HepG2 (cell line): Measurements from ENCODE around the gene RRAGB. TPM values are rescaled to one million over a fixed set of nuclear protein-coding genes. Genes with fewer than 3 reads are reported as not detected.
A peak's percentile ranks its signal among the peaks of the same experiment; 100 is the strongest.

Experiments used
- ATAC-seq: fragments of 200-7000 bp; cut with Tn5 transposase; 3 replicates; pipeline ENCODE4 v1.9.1; 2020; ENCODE audit warnings: mild to moderate bottlenecking, moderate library complexity
- BruUV-seq: library from RNA; stranded (reverse); fragments of 400-500 nt; replicated peaks from 2 replicates; lab custom pipeline; 2021; lab: Mats Ljungman, UMichigan
- CTCF ChIA-PET: fragments of 300-600 bp; formaldehyde crosslinking; extraction: SDS; loops from one replicate; lab custom pipeline; 2021; ENCODE audit warnings: low total read pairs, inconsistent platforms, low intra/inter-chr PET ratio; lab: Yijun Ruan, JAX
- POLR2A ChIA-PET: fragments of 350-600 bp; sonication (Branson Sonifier 250); formaldehyde crosslinking; loops from one replicate; lab custom pipeline; 2020; ENCODE audit warnings: antibody characterized with exemption, inconsistent platforms; lab: Yijun Ruan, JAX
- DNase-seq: peaks from one replicate; pipeline ENCODE4 v3.0.0-alpha.2; 2015; ENCODE audit warnings: low spot score
- FAIRE-seq: peaks from 3 replicates; lab custom pipeline; 2011; peaks lifted over from hg19 to GRCh38; lab: Jason Lieb, UNC
- H2AFZ ChIP-seq: one replicate; pipeline ENCODE4 v1.6.1; 2011; ENCODE audit warnings: low read length, inconsistent platforms
- H3K27ac ChIP-seq: fragments of 300-600 bp; 3 replicates; pipeline ENCODE4 v1.8.0; 2011; ENCODE audit warnings: mixed run types, mild to moderate bottlenecking, mixed read lengths, low read length, inconsistent platforms; ENCODE audit not compliant: insufficient read depth; ENCODE audit errors: extremely low read length
- H3K27me3 ChIP-seq, 2 experiments: fragments of 200-600 bp in 1 of 2; 2 replicates in 1 of 2; 3 replicates in 1 of 2; pipeline versions ENCODE4 v1.6.0 to v1.8.0; 2011; ENCODE audit warnings: low read length in 2 of 2, mild to moderate bottlenecking in 2 of 2, moderate library complexity in 2 of 2, inconsistent platforms in 1 of 2; ENCODE audit not compliant: insufficient read depth in 2 of 2, control insufficient read depth in 1 of 2
- H3K36me3 ChIP-seq, 2 experiments: fragments of 200-600 bp in 1 of 2; replicated peaks in 1 of 2; 2 replicates in 1 of 2; 3 replicates in 1 of 2; pipeline versions ENCODE4 v1.5.1 to v1.8.0; 2011; ENCODE audit warnings: low read length in 2 of 2, inconsistent platforms in 1 of 2; ENCODE audit not compliant: insufficient read depth in 2 of 2, control insufficient read depth in 1 of 2
- H3K4me1 ChIP-seq: 2 replicates; pipeline ENCODE4 v1.5.1; 2012; ENCODE audit warnings: low read length, inconsistent platforms; ENCODE audit not compliant: insufficient read depth
- H3K4me2 ChIP-seq: 2 replicates; pipeline ENCODE4 v1.6.0; 2011; ENCODE audit warnings: low read depth, low read length, inconsistent platforms
- H3K4me3 ChIP-seq, 3 experiments: fragments of 200-600 bp in 1 of 3; sonication (generic), shearing (Covaris generic) in 1 of 3; replicated peaks in 1 of 3; 2 replicates each; pipeline ENCODE4 v1.5.1; 2011 to 2016; ENCODE audit warnings: low read length in 3 of 3, inconsistent platforms in 2 of 3, low read depth in 2 of 3, mild to moderate bottlenecking in 2 of 3, control low read depth in 1 of 3, mixed read lengths in 1 of 3; ENCODE audit not compliant: insufficient read depth in 1 of 3
- H3K79me2 ChIP-seq: one replicate; pipeline ENCODE4 v1.6.1; 2011; ENCODE audit warnings: low read length, inconsistent platforms; ENCODE audit not compliant: insufficient read depth
- H3K9ac ChIP-seq: 2 replicates; pipeline ENCODE4 v1.6.0; 2011; ENCODE audit warnings: mild to moderate bottlenecking, low read depth, low read length, inconsistent platforms; ENCODE audit not compliant: insufficient read depth
- H3K9me3 ChIP-seq: 2 replicates; pipeline ENCODE4 v1.5.1; 2012; ENCODE audit warnings: mild to moderate bottlenecking, low read length
- H4K20me1 ChIP-seq: 2 replicates; pipeline ENCODE4 v1.6.0; 2011; ENCODE audit warnings: inconsistent platforms, mild to moderate bottlenecking, low read length, moderate library complexity; ENCODE audit not compliant: insufficient read depth
- AFF4 ChIP-seq: sonication (generic); formaldehyde crosslinking; IDR thresholded peaks from 2 replicates; pipeline ENCODE4 v1.4.0; 2020; ENCODE audit warnings: missing genetic modification reagents
- CTCF ChIP-seq: sonication (generic); formaldehyde crosslinking; IDR thresholded peaks from 2 replicates; pipeline ENCODE4 v1.5.0; 2020; ENCODE audit warnings: mild to moderate bottlenecking, missing genetic modification reagents, moderate library complexity
- HDAC1 ChIP-seq: sonication (generic); formaldehyde crosslinking; IDR thresholded peaks from 2 replicates; pipeline ENCODE4 v1.5.1; 2020; ENCODE audit warnings: mild to moderate bottlenecking, missing genetic modification reagents
- MAF1 ChIP-seq: sonication (generic); formaldehyde crosslinking; IDR thresholded peaks from 2 replicates; pipeline ENCODE4 v1.5.0; 2020; ENCODE audit warnings: missing genetic modification reagents, borderline replicate concordance
- SOX6 ChIP-seq, 2 experiments: fragments of 450-650 bp in 1 of 2; sonication (generic) in 1 of 2; formaldehyde crosslinking in 1 of 2; IDR thresholded peaks; 2 replicates each; pipeline versions ENCODE4 v1.4.0 to v1.6.1; 2017 to 2020; ENCODE audit warnings: antibody characterized with exemption in 1 of 2, mild to moderate bottlenecking in 1 of 2, missing genetic modification reagents in 1 of 2
- ZNF549 ChIP-seq: sonication (generic); formaldehyde crosslinking; IDR thresholded peaks from 2 replicates; pipeline ENCODE4 v1.5.0; 2020; ENCODE audit warnings: missing genetic modification reagents
- WGBS: methylation state at CpG from one replicate; pipeline ENCODE4 v1.1.6; 2017; ENCODE audit warnings: low lambda C conversion rate; 5-methylcytosine and 5-hydroxymethylcytosine counted together
- in situ Hi-C: cut with HindIII; loops from 2 replicates; pipeline ENCODE4 v1.10.0; 2017; ENCODE audit warnings: low pct_unique_long_range_greater_than_20kb; ENCODE audit not compliant: extremely low pct_ligation_motif_present
- intact Hi-C: fragments of 100-400 bp; cut with micrococcal nuclease; formaldehyde crosslinking; loops from one replicate; pipeline ENCODE4 v1.10.0; 2022; ENCODE audit not compliant: unreplicated experiment
- polyA plus RNA-seq, 8 experiments: library from polyadenylated mRNA; depleted of rRNA in 3 of 8; stranded (reverse) in 7 of 8; unstranded in 1 of 8; fragments of >200 nt; fragmentation: Illumina TruSeq in 4 of 8; extraction: Trizol in 4 of 8; gene quantifications; 2 replicates each; pipeline versions ENCODE4 v1.2.1 to v1.2.3, GENCODE V29; 2011 to 2016; ENCODE audit warnings: low read depth in 4 of 8, missing spikeins in 1 of 8, mixed read lengths in 1 of 8; ENCODE audit not compliant: insufficient read depth in 1 of 8
- total RNA-seq, 5 experiments: library from RNA; depleted of rRNA; stranded (reverse); fragments of >200 nt; fragmentation: Illumina TruSeq; extraction: Trizol; gene quantifications; 2 replicates each; pipeline ENCODE4 v1.2.3, GENCODE V29; 2016; ENCODE audit warnings: low read depth in 1 of 5
- TF ChIP-seq, protein P1 (sequence below): sonication (generic); formaldehyde crosslinking; IDR thresholded peaks from 2 replicates; pipeline ENCODE4 v1.4.0; 2020; ENCODE audit warnings: missing genetic modification reagents

RRAGB gene
- total and polyA plus RNA-seq, 2 of the 13 experiments (the other 11 are each of a cell fraction or from before 2014, with no cell fraction given): 12.2 to 19.9 TPM

DNA sequence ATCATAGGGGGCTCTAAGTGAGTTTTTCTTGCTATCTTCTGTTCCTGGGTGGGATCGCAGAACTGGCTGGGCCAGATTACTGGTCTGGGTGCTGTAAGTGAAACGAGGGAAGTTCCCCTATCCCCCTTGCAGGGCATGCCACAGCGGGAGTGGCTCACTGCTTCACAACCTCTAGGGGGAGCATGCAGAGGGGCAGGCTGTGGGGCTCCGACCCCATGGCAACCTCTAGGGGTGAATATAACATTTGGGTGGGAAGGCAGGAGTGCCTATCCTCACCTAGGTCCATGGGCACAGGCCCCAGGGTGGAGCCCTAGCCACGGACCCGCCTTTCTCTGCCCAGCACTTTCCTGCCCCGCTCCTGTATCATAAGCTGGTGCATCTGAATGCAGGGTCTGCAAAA, 1.7 kb upstream of the RRAGB start:
- peaks cover 12% of the 10 kb centered on the region for H3K4me1 ChIP-seq
- H3K4me2 ChIP-seq: no peak overlapping the region
- no peak overlapping the region for H3K4me3 ChIP-seq
- H4K20me1 ChIP-seq: no peaks in the 10 kb centered on the region
- H2AFZ ChIP-seq: no peak overlapping the region
- ATAC-seq (peak; percentile 50), FAIRE-seq (no peak), DNase-seq (peak; percentile 10)
- ChIA-PET POLR2A (no interaction called here), CTCF (no interaction called here)
- H3K9ac ChIP-seq: no peak overlapping the region
- WGBS: 42% methylated on average over 2 of the region's 7 CpGs
- H3K9me3 ChIP-seq: no peaks in the 10 kb centered on the region
- no peak for TF ChIP-seq AFF4
- no peak for TF ChIP-seq SOX6 (IDR thresholded peaks at IDR 0.05)
- TF ChIP-seq SOX6 (CRISPR knock-in tag; IDR thresholded peaks at IDR 0.05): no peak
- TF ChIP-seq HDAC1: no peak
- TF ChIP-seq, protein P1, sequence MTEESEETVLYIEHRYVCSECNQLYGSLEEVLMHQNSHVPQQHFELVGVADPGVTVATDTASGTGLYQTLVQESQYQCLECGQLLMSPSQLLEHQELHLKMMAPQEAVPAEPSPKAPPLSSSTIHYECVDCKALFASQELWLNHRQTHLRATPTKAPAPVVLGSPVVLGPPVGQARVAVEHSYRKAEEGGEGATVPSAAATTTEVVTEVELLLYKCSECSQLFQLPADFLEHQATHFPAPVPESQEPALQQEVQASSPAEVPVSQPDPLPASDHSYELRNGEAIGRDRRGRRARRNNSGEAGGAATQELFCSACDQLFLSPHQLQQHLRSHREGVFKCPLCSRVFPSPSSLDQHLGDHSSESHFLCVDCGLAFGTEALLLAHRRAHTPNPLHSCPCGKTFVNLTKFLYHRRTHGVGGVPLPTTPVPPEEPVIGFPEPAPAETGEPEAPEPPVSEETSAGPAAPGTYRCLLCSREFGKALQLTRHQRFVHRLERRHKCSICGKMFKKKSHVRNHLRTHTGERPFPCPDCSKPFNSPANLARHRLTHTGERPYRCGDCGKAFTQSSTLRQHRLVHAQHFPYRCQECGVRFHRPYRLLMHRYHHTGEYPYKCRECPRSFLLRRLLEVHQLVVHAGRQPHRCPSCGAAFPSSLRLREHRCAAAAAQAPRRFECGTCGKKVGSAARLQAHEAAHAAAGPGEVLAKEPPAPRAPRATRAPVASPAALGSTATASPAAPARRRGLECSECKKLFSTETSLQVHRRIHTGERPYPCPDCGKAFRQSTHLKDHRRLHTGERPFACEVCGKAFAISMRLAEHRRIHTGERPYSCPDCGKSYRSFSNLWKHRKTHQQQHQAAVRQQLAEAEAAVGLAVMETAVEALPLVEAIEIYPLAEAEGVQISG (CRISPR knock-in tag): 0 out of 2 replicates have a peak, but pooled peaks have one; percentile 20
- TF ChIP-seq ZNF549: no peak
- no peak for TF ChIP-seq MAF1
- TF ChIP-seq CTCF: peak; percentile 29; the same call in 1 of the 2 replicates
- H3K27ac ChIP-seq: no peak overlapping the region
- in situ Hi-C loops (loop anchor here (25.0 kb wide), 1 partner anchor 579 kb away; no protein-coding TSS in a partner anchor), intact Hi-C loops (loop anchor here (5.0 kb wide), 1 partner anchor 531 kb away; no protein-coding TSS in a partner anchor)
- BruUV-seq: no TSS peak
- no peaks in the 10 kb centered on the region for H3K36me3 ChIP-seq
- H3K79me2 ChIP-seq: peaks cover 6% of the 10 kb centered on the region
- H3K27me3 ChIP-seq: no peaks in the 10 kb centered on the region
